Body of pancreas (tissue), 4 donors: ENCODE data around the gene NCAPD2.

Source experiments
- POLR2A ChIP-seq, 3 donors: fragments of 450-650 bp; IDR thresholded peaks; one replicate each; pipeline ENCODE4 v1.6.1; 2016; ENCODE audit warnings: antibody characterized with exemption in 3 of 3, mild to moderate bottlenecking in 2 of 3
- TF ChIP-seq, protein P1 (sequence below), 7 experiments: fragments of 450-650 bp in 4 of 7; fragments of 200-600 bp in 3 of 7; sonication (generic) in 3 of 7; IDR thresholded peaks; one replicate each; pipeline ENCODE4 v1.5.1; 2016 to 2019; ENCODE audit warnings: antibody characterized with exemption in 7 of 7

DNA sequence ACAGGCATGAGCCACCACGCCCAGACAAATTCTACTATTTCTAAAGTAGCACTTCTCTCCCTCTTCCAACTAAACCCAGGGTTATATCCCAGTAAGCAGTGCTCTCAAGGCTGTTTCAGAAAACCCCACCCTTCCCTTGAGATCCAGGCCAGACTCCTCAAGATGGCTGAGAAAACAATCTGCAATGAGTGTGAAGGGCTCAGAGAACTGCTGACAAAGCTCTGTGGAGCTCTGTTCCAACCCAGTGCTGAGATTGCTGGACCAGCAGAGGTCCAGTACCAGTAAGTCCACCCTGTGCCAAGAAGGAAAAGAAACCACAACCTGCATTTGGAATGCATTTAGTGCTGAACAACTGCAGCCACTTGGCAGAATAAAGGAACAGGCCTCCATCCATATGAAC lies 65.6 kb downstream of the NCAPD2 start:
- TF ChIP-seq, protein P1, sequence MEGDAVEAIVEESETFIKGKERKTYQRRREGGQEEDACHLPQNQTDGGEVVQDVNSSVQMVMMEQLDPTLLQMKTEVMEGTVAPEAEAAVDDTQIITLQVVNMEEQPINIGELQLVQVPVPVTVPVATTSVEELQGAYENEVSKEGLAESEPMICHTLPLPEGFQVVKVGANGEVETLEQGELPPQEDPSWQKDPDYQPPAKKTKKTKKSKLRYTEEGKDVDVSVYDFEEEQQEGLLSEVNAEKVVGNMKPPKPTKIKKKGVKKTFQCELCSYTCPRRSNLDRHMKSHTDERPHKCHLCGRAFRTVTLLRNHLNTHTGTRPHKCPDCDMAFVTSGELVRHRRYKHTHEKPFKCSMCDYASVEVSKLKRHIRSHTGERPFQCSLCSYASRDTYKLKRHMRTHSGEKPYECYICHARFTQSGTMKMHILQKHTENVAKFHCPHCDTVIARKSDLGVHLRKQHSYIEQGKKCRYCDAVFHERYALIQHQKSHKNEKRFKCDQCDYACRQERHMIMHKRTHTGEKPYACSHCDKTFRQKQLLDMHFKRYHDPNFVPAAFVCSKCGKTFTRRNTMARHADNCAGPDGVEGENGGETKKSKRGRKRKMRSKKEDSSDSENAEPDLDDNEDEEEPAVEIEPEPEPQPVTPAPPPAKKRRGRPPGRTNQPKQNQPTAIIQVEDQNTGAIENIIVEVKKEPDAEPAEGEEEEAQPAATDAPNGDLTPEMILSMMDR (IDR thresholded peaks at IDR 0.05), result no peak
- no peak for TF ChIP-seq POLR2A (IDR thresholded peaks at IDR 0.05)
